ENCODE results near the gene CELF4.

DNA sequence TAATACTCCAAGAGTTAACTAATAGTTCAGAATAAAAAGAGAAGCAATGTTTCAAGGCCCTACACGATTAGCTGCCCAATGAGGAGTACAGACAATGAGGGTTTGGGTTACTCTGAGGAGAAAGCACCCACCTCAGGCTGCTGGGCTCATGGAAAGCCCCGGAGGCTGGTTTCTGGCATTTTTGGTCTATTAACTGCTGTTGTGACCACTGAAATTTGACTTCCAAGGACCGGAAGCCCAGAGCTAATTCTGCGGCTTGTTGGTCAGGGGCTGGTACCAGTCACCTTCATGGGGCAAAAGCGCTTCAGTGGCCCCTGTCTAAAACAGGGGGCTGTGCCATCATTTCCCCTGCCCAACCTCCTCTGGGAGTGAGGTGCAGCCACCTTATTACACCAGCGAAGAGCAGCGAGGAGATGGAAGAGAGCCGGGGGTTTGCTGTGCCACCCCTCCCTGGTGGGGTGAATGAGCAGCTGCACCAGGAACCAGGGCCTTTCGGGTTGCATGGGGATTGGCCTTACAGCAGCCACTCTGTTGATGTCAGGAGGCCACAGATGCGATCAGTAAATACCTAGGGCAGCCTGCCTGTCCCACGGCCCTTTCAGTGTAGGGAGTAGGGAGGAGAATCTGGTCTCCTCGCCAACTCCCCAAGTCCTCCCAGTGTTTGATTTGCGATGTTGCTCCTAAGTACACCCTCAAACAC is 131.3 kb downstream of the CELF4 start:
- TF ChIP-seq, protein P1, sequence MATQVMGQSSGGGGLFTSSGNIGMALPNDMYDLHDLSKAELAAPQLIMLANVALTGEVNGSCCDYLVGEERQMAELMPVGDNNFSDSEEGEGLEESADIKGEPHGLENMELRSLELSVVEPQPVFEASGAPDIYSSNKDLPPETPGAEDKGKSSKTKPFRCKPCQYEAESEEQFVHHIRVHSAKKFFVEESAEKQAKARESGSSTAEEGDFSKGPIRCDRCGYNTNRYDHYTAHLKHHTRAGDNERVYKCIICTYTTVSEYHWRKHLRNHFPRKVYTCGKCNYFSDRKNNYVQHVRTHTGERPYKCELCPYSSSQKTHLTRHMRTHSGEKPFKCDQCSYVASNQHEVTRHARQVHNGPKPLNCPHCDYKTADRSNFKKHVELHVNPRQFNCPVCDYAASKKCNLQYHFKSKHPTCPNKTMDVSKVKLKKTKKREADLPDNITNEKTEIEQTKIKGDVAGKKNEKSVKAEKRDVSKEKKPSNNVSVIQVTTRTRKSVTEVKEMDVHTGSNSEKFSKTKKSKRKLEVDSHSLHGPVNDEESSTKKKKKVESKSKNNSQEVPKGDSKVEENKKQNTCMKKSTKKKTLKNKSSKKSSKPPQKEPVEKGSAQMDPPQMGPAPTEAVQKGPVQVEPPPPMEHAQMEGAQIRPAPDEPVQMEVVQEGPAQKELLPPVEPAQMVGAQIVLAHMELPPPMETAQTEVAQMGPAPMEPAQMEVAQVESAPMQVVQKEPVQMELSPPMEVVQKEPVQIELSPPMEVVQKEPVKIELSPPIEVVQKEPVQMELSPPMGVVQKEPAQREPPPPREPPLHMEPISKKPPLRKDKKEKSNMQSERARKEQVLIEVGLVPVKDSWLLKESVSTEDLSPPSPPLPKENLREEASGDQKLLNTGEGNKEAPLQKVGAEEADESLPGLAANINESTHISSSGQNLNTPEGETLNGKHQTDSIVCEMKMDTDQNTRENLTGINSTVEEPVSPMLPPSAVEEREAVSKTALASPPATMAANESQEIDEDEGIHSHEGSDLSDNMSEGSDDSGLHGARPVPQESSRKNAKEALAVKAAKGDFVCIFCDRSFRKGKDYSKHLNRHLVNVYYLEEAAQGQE (IDR thresholded peaks at IDR 0.05; ENCODE audit: low read depth) = no peak
- TF ChIP-seq RAD21 (IDR thresholded peaks at IDR 0.05; ENCODE audit: low read depth) = no peak
- no peak for TF ChIP-seq CREB1 (IDR thresholded peaks at IDR 0.05; ENCODE audit: low read depth)
- TF ChIP-seq EP300 (IDR thresholded peaks at IDR 0.05; ENCODE audit: borderline replicate concordance) = no peak
- TF ChIP-seq YY1 (IDR thresholded peaks at IDR 0.05; ENCODE audit: low read depth) = no peak

All from Ishikawa (cell line).